ENCODE results near the gene RMRP.

DNA sequence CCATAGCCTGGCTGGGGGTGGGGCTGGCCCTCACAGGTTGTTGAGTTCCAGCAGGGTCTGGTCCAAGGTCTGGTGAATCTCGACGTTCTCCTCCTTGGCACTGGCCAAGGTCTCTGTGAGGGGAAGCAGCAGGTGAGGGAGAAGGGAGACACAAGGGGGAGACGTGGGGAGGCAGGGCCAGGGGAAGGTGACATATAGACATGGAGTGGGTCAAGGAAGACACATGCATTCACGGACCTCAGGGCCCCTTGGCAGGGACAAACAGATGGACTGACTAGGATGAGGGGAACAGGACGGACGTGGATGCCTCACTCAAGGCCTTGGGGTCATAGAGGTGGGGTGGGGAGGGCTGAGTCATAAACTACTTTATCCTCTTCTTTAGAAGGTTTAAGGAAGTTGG is 24.2 kb upstream of the RMRP start:
- TF ChIP-seq, protein P1, sequence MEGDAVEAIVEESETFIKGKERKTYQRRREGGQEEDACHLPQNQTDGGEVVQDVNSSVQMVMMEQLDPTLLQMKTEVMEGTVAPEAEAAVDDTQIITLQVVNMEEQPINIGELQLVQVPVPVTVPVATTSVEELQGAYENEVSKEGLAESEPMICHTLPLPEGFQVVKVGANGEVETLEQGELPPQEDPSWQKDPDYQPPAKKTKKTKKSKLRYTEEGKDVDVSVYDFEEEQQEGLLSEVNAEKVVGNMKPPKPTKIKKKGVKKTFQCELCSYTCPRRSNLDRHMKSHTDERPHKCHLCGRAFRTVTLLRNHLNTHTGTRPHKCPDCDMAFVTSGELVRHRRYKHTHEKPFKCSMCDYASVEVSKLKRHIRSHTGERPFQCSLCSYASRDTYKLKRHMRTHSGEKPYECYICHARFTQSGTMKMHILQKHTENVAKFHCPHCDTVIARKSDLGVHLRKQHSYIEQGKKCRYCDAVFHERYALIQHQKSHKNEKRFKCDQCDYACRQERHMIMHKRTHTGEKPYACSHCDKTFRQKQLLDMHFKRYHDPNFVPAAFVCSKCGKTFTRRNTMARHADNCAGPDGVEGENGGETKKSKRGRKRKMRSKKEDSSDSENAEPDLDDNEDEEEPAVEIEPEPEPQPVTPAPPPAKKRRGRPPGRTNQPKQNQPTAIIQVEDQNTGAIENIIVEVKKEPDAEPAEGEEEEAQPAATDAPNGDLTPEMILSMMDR (IDR thresholded peaks at IDR 0.05): no peak
- TF ChIP-seq POLR2A (IDR thresholded peaks at IDR 0.05): no peak
